Measurements from ENCODE around the gene BLCAP. TPM values are rescaled to one million over a fixed set of nuclear protein-coding genes. Genes with fewer than 3 reads are reported as not detected.
A peak's percentile ranks its signal among the peaks of the same experiment; 100 is the strongest.

BLCAP gene
- total RNA-seq, 4 donors from 2014 or later, result 91.3 to 136 (median 103) TPM

- no peak overlapping the region for H3K4me3 ChIP-seq (ENCODE audit: low read depth, poor library complexity, severe bottlenecking)
- TF ChIP-seq POLR2A (IDR thresholded peaks at IDR 0.05) (no peak), CTCF (IDR thresholded peaks at IDR 0.05) (no peak)
- WGBS, 2 donors, result 94 to 97% methylated on average over 7 of the region's 7 CpGs
- intact Hi-C loops (cut with DNase I; ENCODE audit: low total_unique reads), result no loop called here
- peak in 1 of 2 donors; percentile 28 for DNase-seq (ENCODE audit: low spot score in 2 of 2)
Observed at GRCh38 chr20:37500311-37500710, 27.4 kb downstream of the BLCAP start.

- 68 to 74% methylated on average over 2 of the region's 2 CpGs for WGBS, 2 donors
- TF ChIP-seq POLR2A (IDR thresholded peaks at IDR 0.05) (no peak), CTCF (IDR thresholded peaks at IDR 0.05) (no peak)
- H3K4me3 ChIP-seq (ENCODE audit: low read depth, poor library complexity, severe bottlenecking), result no peak overlapping the region
- intact Hi-C loops (cut with DNase I; ENCODE audit: low total_unique reads), result no loop called here
- DNase-seq (ENCODE audit: low spot score in 2 of 2), result no peak
Observed at GRCh38 chr20:37498066-37498665, 29.5 kb downstream of the BLCAP start.

- WGBS, 2 donors, result 79 to 82% methylated on average over 5 of the region's 5 CpGs
- no peak for TF ChIP-seq CTCF (IDR thresholded peaks at IDR 0.05)
- TF ChIP-seq POLR2A (IDR thresholded peaks at IDR 0.05), result no peak
- intact Hi-C loops (cut with DNase I; ENCODE audit: low total_unique reads), result no loop called here
- DNase-seq (ENCODE audit: low spot score in 2 of 2), result peak in 1 of 2 donors; percentile 59
- no peak overlapping the region for H3K4me3 ChIP-seq (ENCODE audit: low read depth, poor library complexity, severe bottlenecking)
Observed at GRCh38 chr20:37494796-37495195, 32.9 kb downstream of the BLCAP start.

GRCh38 chr20:37494301-37494700 lies 33.4 kb downstream of the BLCAP start:
- no peak overlapping the region for H3K4me3 ChIP-seq (ENCODE audit: low read depth, poor library complexity, severe bottlenecking)
- intact Hi-C loops (cut with DNase I; ENCODE audit: low total_unique reads), result no loop called here
- TF ChIP-seq POLR2A (IDR thresholded peaks at IDR 0.05) (no peak), CTCF (IDR thresholded peaks at IDR 0.05) (no peak)
- WGBS, 2 donors, result 57 to 73% methylated on average over 8 of the region's 8 CpGs
- peak in 1 of 2 donors; percentile 49 for DNase-seq (ENCODE audit: low spot score in 2 of 2)

GRCh38 chr20:37492945-37493344 lies 34.7 kb downstream of the BLCAP start:
- H3K4me3 ChIP-seq (ENCODE audit: low read depth, poor library complexity, severe bottlenecking), result no peak overlapping the region
- WGBS, 2 donors, result 80 to 94% methylated on average over 2 of the region's 2 CpGs
- peak in 1 of 2 donors; percentile 31 for DNase-seq (ENCODE audit: low spot score in 2 of 2)
- no peak for TF ChIP-seq POLR2A (IDR thresholded peaks at IDR 0.05)
- TF ChIP-seq CTCF (IDR thresholded peaks at IDR 0.05), result no peak
- intact Hi-C loops (cut with DNase I; ENCODE audit: low total_unique reads), result no loop called here

GRCh38 chr20:37492096-37492625 lies 35.5 kb downstream of the BLCAP start:
- peak in 1 of 2 donors; percentile 48 for DNase-seq (ENCODE audit: low spot score in 2 of 2)
- no peak for TF ChIP-seq POLR2A (IDR thresholded peaks at IDR 0.05)
- no peak overlapping the region for H3K4me3 ChIP-seq (ENCODE audit: low read depth, poor library complexity, severe bottlenecking)
- WGBS, 2 donors, result 91 to 96% methylated on average over 6 of the region's 6 CpGs
- intact Hi-C loops (cut with DNase I; ENCODE audit: low total_unique reads), result no loop called here

All from lower leg skin (tissue), 4 donors.